CD4-positive, CD25-positive, alpha-beta regulatory T cell (primary cell): Measurements from ENCODE around the gene FOXN3. TPM values are rescaled to one million over a fixed set of nuclear protein-coding genes. Genes with fewer than 3 reads are reported as not detected.
A peak's percentile ranks its signal among the peaks of the same experiment; 100 is the strongest.

Source experiments
- ATAC-seq, 2 donors: fragments of 150-1000 bp; cut with Tn5 transposase; one replicate each; pipeline ENCODE4 v1.10.0; 2021; ENCODE audit warnings: low read depth in 2 of 2, moderate number of reproducible peaks in 2 of 2, moderate library complexity in 1 of 2
- DNase-seq, 3 donors: peaks; one replicate each; pipeline versions ENCODE4 v3.0.0 to v3.0.0-alpha.2; 2012 to 2022; ENCODE audit warnings: mixed read lengths in 1 of 3
- H3K27ac ChIP-seq: one replicate; pipeline ENCODE4 v1.7.0; 2013; ENCODE audit warnings: mild to moderate bottlenecking, low read length; ENCODE audit not compliant: insufficient read depth, poor library complexity, severe bottlenecking
- H3K27me3 ChIP-seq: one replicate; pipeline ENCODE4 v1.7.0; 2013; ENCODE audit warnings: low read length; ENCODE audit not compliant: control insufficient read depth, insufficient read depth
- H3K36me3 ChIP-seq: one replicate; pipeline ENCODE4 v1.7.0; 2013; ENCODE audit warnings: mild to moderate bottlenecking, low read length, moderate library complexity; ENCODE audit not compliant: control insufficient read depth, insufficient read depth
- H3K4me1 ChIP-seq: 2 replicates; pipeline ENCODE4 v1.7.0; 2013; ENCODE audit warnings: mild to moderate bottlenecking, low read length; ENCODE audit not compliant: insufficient read depth, control insufficient read depth, poor library complexity, severe bottlenecking
- H3K4me3 ChIP-seq: one replicate; pipeline ENCODE4 v1.7.0; 2013; ENCODE audit warnings: low read depth, mild to moderate bottlenecking, low read length, moderate library complexity
- H3K9me3 ChIP-seq, 2 experiments: 1 replicate in 1 of 2; 2 replicates in 1 of 2; pipeline ENCODE4 v1.7.0; 2013; ENCODE audit warnings: low read length in 2 of 2, mild to moderate bottlenecking in 1 of 2, moderate library complexity in 1 of 2; ENCODE audit not compliant: control insufficient read depth in 2 of 2
- H3K27ac Mint-ChIP-seq, 3 donors: one replicate each; pipeline ENCODE4 v1.8.0; 2020 to 2022; ENCODE audit warnings: mild to moderate bottlenecking in 3 of 3, mixed read lengths in 3 of 3, moderate library complexity in 2 of 3
- H3K27me3 Mint-ChIP-seq: one replicate; pipeline ENCODE4 v1.8.0; 2022; ENCODE audit warnings: mild to moderate bottlenecking, mixed read lengths
- H3K36me3 Mint-ChIP-seq: one replicate; pipeline ENCODE4 v1.8.0; 2020; ENCODE audit warnings: mixed read lengths
- H3K4me1 Mint-ChIP-seq, 4 donors: one replicate each; pipeline ENCODE4 v1.8.0; 2020 to 2022; ENCODE audit warnings: mixed read lengths in 4 of 4, mild to moderate bottlenecking in 1 of 4
- H3K4me3 Mint-ChIP-seq, 4 donors: one replicate each; pipeline ENCODE4 v1.8.0; 2020 to 2022; ENCODE audit warnings: mild to moderate bottlenecking in 4 of 4, mixed read lengths in 4 of 4, moderate library complexity in 3 of 4
- H3K9me3 Mint-ChIP-seq, 7 donors: one replicate each; pipeline ENCODE4 v1.8.0; 2020 to 2022; ENCODE audit warnings: mixed read lengths in 7 of 7, mild to moderate bottlenecking in 3 of 7, moderate library complexity in 2 of 7
- polyA plus RNA-seq, 4 donors: library from polyadenylated mRNA; unstranded; fragments of 300-500 nt; fragmentation: Illumina TruSeq; gene quantifications; one replicate each; pipeline ENCODE4 v1.2.3, GENCODE V29; 2021
- total RNA-seq: library from RNA; stranded (reverse); gene quantifications from one replicate; pipeline ENCODE4 v1.2.3, GENCODE V29; 2022

The FOXN3 gene
- total and polyA plus RNA-seq, 5 donors from 2014 or later, result 108 to 203 (median 111) TPM

DNA sequence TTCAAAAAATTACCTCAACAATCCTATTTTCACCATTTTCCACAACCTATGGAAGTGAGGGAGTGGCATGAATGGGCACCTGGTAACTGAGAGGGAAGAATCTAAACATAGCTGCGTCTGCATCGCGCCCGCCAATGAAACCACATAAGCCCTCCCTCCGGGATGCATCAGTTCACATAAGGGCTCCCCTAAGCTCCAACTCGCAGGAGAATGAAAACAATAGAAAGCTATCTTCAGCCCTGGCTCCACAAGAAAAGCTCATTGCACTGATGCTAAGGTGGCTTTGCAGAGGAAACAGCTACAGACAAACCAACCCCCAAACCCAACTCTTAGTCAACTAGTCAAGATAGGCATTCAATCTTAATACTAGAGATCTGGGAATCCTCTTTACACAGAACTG is 173.3 kb downstream of the FOXN3 start:
- Histone ChIP-seq H3K9me3 (no peaks in the 10 kb centered on the region), H3K4me3 (no peak overlapping the region), H3K36me3 (no peaks in the 10 kb centered on the region), H3K4me1 (no peaks in the 10 kb centered on the region), H3K27ac (no peak overlapping the region), H3K27me3 (no peaks in the 10 kb centered on the region)
- no peak for DNase-seq
- no peak for ATAC-seq
- H3K36me3 Mint-ChIP-seq, result peaks cover 13% of the 10 kb centered on the region
- peaks cover 45 to 77% (median 60%) of the 10 kb centered on the region in 4 donors for H3K4me1 Mint-ChIP-seq
- H3K9me3 Mint-ChIP-seq, result peaks cover 0 to 3% (median 0%) of the 10 kb centered on the region in 7 donors
- no peaks in the 10 kb centered on the region for H3K27me3 Mint-ChIP-seq
- H3K27ac Mint-ChIP-seq, result no peak overlapping the region
- H3K4me3 Mint-ChIP-seq, result peak overlapping the region in 1 of 4 donors; percentile 5

DNA sequence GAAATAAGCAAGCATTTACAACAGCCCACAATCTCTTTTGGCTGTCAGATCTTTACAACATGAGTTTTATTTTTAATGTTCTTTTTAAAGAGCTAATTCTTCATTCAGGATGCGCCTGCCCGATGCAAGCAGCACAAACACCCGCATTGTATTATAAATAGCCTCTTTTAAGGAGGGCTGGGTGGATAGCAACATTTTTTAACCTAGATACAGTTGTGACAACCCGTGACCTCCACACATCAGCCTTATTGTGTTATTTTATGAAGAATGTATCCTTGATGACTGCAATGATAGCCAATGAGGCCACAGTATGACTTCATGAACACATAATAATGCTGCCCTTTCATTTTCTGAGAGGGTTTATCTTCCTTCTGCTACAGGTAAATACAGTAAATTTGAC is 173.7 kb downstream of the FOXN3 start:
- no peak overlapping the region for H3K27ac Mint-ChIP-seq
- DNase-seq, result no peak
- no peaks in the 10 kb centered on the region for H3K27me3 Mint-ChIP-seq

DNA sequence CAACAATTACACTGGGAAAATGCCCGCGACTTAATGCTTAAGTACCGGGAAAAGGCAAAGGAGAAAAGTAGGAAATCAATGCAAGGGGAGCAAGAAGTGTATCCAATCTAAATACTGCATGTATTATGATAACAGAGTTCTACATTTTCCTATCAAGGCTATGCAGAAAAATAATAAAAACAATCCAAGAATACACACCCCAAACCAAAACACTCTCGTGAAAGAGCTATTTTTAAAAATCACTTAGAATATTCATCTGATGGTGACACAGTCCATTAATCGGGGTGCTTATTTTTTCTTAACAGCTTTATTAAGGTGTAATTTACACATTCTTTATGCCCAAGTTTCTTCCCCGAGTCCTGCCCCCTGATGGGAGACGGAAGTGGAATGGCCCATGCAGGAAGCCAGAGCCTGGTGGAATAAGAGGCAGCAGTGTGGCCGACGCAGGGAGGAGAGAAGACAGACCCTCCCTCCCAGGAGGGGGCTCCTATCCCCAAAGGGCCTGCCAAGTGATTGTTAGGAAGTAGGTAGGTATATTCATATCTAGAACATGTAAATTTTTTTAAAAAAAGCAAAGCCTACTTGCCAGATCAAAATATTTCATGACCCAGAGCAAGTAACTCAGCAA is 174.3 kb downstream of the FOXN3 start:
- DNase-seq (no peak), ATAC-seq (no peak)
- no peaks in the 10 kb centered on the region for H3K27me3 ChIP-seq
- no peak overlapping the region for H3K27ac ChIP-seq
- Mint-ChIP-seq H3K36me3 (peaks cover 15% of the 10 kb centered on the region), H3K27ac (peak overlapping the region in 1 of 3 donors; percentile 74), H3K4me3 (no peak overlapping the region), H3K27me3 (no peaks in the 10 kb centered on the region), H3K9me3 (peaks cover 0 to 3% (median 0%) of the 10 kb centered on the region in 7 donors), H3K4me1 (peaks cover 39 to 72% (median 55%) of the 10 kb centered on the region in 4 donors)
- H3K4me3 ChIP-seq, result no peak overlapping the region
- H3K36me3 ChIP-seq, result peaks cover 3% of the 10 kb centered on the region
- H3K9me3 ChIP-seq, result no peaks in the 10 kb centered on the region
- no peaks in the 10 kb centered on the region for H3K4me1 ChIP-seq

More for the DNA sequence above, 173.7 kb downstream of the FOXN3 start:
- no peaks in the 10 kb centered on the region for H3K36me3 ChIP-seq
- H3K27ac ChIP-seq, result no peak overlapping the region
- H3K36me3 Mint-ChIP-seq, result peaks cover 15% of the 10 kb centered on the region
- peaks cover 0 to 3% (median 0%) of the 10 kb centered on the region in 7 donors for H3K9me3 Mint-ChIP-seq
- no peak for ATAC-seq
- no peaks in the 10 kb centered on the region for H3K4me1 ChIP-seq
- H3K27me3 ChIP-seq, result no peaks in the 10 kb centered on the region
- H3K4me1 Mint-ChIP-seq, result peaks cover 44 to 75% (median 59%) of the 10 kb centered on the region in 4 donors
- H3K4me3 ChIP-seq, result no peak overlapping the region
- no peaks in the 10 kb centered on the region for H3K9me3 ChIP-seq
- H3K4me3 Mint-ChIP-seq, result no peak overlapping the region

DNA sequence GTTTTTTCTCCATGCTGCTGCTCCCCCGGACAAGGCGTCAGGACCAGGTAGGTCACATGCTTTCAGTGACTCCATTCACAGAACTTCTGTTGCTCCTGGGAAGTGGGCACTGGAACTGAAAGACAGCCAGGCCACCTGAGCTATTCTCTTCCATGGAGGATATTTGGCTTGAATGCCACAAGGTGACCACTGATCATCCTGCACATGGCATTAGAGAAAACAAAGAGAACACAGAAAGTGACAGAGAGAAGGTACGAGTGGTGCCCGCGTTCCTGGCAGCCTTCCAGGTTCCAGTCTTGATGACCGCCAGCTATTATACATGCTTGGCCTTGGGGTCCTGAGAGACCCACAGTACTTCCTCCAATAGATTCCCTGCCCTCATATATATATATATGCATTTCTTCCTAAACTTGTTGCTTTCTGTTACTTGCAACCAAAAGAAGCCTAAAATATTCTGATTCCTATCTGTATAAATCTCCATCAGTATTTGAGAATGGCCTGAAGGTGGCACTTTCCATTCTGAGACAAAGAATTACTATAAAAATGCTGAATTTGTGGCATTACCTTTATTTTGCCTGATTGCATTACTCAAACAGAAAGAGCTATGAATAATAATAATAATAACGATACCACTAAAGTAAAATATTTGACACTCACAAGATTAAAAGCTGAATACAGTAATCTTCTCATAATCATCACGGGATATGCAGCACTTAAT is 174.9 kb downstream of the FOXN3 start:
- peaks cover 15% of the 10 kb centered on the region for H3K36me3 Mint-ChIP-seq
- Histone ChIP-seq H3K4me1 (no peaks in the 10 kb centered on the region), H3K4me3 (no peak overlapping the region), H3K27me3 (no peaks in the 10 kb centered on the region), H3K27ac (no peak overlapping the region), H3K36me3 (peaks cover 3% of the 10 kb centered on the region), H3K9me3 (no peaks in the 10 kb centered on the region)
- H3K4me3 Mint-ChIP-seq, result no peak overlapping the region
- H3K27me3 Mint-ChIP-seq, result no peaks in the 10 kb centered on the region
- peaks cover 0 to 4% (median 0%) of the 10 kb centered on the region in 7 donors for H3K9me3 Mint-ChIP-seq
- DNase-seq (no peak), ATAC-seq (no peak)
- H3K27ac Mint-ChIP-seq, result peak overlapping the region in 1 of 3 donors; percentile 26
- H3K4me1 Mint-ChIP-seq, result peaks cover 32 to 70% (median 52%) of the 10 kb centered on the region in 4 donors

DNA sequence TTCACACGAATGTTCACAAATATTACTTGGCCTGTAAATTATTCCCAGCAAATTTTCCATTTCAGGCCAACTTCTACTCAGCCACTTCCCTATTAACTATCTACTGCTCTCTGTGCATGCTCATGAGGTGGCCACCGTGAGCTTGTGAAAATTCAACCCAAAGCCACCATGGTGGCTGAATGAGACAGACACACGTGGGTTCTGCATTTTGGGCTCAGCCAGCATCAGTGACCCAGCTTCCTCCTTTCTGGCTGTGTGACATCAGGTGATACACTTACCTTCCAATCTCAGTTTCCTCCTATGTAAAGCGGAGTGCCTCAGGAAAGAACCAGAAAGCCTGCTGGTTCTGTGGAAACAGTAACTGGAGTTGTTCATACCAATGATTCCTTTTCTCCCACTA is 175.8 kb downstream of the FOXN3 start:
- peaks cover 16% of the 10 kb centered on the region for H3K36me3 Mint-ChIP-seq
- no peak overlapping the region for H3K27ac Mint-ChIP-seq
- DNase-seq, result no peak

DNA sequence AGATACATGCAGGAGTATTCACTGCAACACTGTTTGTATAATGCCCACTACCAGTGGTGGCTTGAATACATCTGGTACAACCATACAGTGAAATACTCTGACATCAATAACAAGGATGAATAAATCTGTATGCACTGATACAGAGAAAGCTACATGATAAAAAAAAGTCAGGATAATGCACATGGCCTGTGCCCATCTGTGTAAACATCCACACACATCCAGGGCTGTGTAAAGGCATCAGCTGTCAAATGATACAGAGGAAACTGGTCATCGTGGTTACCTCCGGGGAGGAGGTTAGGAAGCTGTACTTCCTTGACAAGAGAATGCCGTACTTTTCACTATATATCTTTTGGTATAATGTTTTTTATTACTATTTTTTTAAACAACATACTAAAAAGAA is 176.6 kb downstream of the FOXN3 start:
- no peaks in the 10 kb centered on the region for H3K9me3 ChIP-seq
- no peak overlapping the region for H3K27ac ChIP-seq
- peak in 1 of 3 donors; percentile 23 for DNase-seq
- Mint-ChIP-seq H3K36me3 (peaks cover 19% of the 10 kb centered on the region), H3K4me1 (peaks cover 29 to 65% (median 53%) of the 10 kb centered on the region in 4 donors), H3K27me3 (no peaks in the 10 kb centered on the region), H3K9me3 (peaks cover 0 to 4% (median 0%) of the 10 kb centered on the region in 7 donors), H3K4me3 (no peak overlapping the region), H3K27ac (peak overlapping the region; percentile 4 to 15 (median 9))
- H3K27me3 ChIP-seq, result no peaks in the 10 kb centered on the region
- no peak overlapping the region for H3K4me3 ChIP-seq
- no peak for ATAC-seq
- H3K36me3 ChIP-seq, result peaks cover 3% of the 10 kb centered on the region
- H3K4me1 ChIP-seq, result no peaks in the 10 kb centered on the region

More for the DNA sequence above, 175.8 kb downstream of the FOXN3 start:
- Histone ChIP-seq H3K36me3 (peaks cover 3% of the 10 kb centered on the region), H3K27ac (no peak overlapping the region), H3K4me3 (no peak overlapping the region), H3K27me3 (no peaks in the 10 kb centered on the region), H3K4me1 (no peaks in the 10 kb centered on the region), H3K9me3 (no peaks in the 10 kb centered on the region)
- peaks cover 0 to 4% (median 0%) of the 10 kb centered on the region in 7 donors for H3K9me3 Mint-ChIP-seq
- no peak for ATAC-seq
- peak overlapping the region in 1 of 4 donors; percentile 61 for H3K4me3 Mint-ChIP-seq
- H3K4me1 Mint-ChIP-seq, result peaks cover 29 to 65% (median 53%) of the 10 kb centered on the region in 4 donors
- H3K27me3 Mint-ChIP-seq, result no peaks in the 10 kb centered on the region

DNA sequence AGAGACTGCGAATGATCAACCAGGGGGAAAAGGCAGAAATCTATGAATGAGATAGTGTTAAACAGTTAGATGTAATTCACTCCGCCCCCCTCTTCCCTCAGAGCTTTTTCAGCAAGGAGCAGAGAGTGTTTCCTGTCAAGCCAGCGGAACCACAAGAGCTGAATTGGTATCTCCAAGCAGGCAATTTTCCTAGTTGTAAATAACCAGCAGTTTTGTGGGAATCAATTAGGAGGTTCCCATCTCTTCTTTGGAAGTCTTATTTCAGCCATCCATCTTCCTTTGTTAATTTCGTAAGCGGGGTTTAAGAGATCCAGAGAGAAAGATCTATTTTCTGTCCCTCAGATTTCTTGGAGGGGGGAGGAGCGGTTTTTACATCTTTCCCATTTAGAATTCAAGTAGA is 178.0 kb downstream of the FOXN3 start:
- H3K27me3 Mint-ChIP-seq, result no peaks in the 10 kb centered on the region
- DNase-seq (no peak), ATAC-seq (no peak)
- H3K27ac ChIP-seq, result no peak overlapping the region
- H3K9me3 ChIP-seq, result no peaks in the 10 kb centered on the region
- peaks cover 0 to 4% (median 0%) of the 10 kb centered on the region in 7 donors for H3K9me3 Mint-ChIP-seq
- no peak overlapping the region for H3K27ac Mint-ChIP-seq
- peaks cover 6% of the 10 kb centered on the region for H3K36me3 ChIP-seq
- H3K4me1 ChIP-seq, result no peaks in the 10 kb centered on the region
- H3K4me3 ChIP-seq, result no peak overlapping the region
- H3K27me3 ChIP-seq, result no peaks in the 10 kb centered on the region
- H3K4me3 Mint-ChIP-seq, result no peak overlapping the region
- peaks cover 23 to 65% (median 46%) of the 10 kb centered on the region in 4 donors for H3K4me1 Mint-ChIP-seq
- peaks cover 16% of the 10 kb centered on the region for H3K36me3 Mint-ChIP-seq
